Type B pancreatic cell (in vitro differentiated cells): ENCODE data around the gene KIF26B. TPM values are rescaled to one million over a fixed set of nuclear protein-coding genes. Genes with fewer than 3 reads are reported as not detected.

ENCODE experiments used
- DNase-seq: peaks from one replicate; pipeline ENCODE4 v3.0.0; 2021; ENCODE audit warnings: mixed read lengths; ENCODE audit not compliant: unreplicated experiment; ENCODE audit errors: extremely low spot score
- H3K27ac Mint-ChIP-seq: 2 replicates; pipeline ENCODE4 v1.8.0; 2021; ENCODE audit warnings: mild to moderate bottlenecking, mixed read lengths
- H3K27me3 Mint-ChIP-seq: 2 replicates; pipeline ENCODE4 v1.8.0; 2021; ENCODE audit warnings: mixed read lengths
- H3K36me3 Mint-ChIP-seq: 2 replicates; pipeline ENCODE4 v1.8.0; 2021; ENCODE audit warnings: mixed read lengths
- H3K4me1 Mint-ChIP-seq: one replicate; pipeline ENCODE4 v1.8.0; 2021; ENCODE audit warnings: mixed read lengths; ENCODE audit not compliant: unreplicated experiment
- H3K4me3 Mint-ChIP-seq: 2 replicates; pipeline ENCODE4 v1.8.0; 2021; ENCODE audit warnings: mild to moderate bottlenecking, mixed read lengths
- H3K9me3 Mint-ChIP-seq: 2 replicates; pipeline ENCODE4 v1.8.0; 2021; ENCODE audit warnings: mixed read lengths
- total RNA-seq: library from RNA; stranded (reverse); gene quantifications from 2 replicates; pipeline ENCODE4 v1.2.1, GENCODE V29; 2021; ENCODE audit warnings: low replicate concordance
- TF ChIP-seq, protein P1 (sequence below): fragments of 200-600 bp; sonication (generic); conservative IDR thresholded peaks from 2 replicates; pipeline ENCODE4 v1.5.0; 2021; ENCODE audit warnings: antibody characterized with exemption, mild to moderate bottlenecking

KIF26B gene
- total RNA-seq, 1 donor from 2014 or later: 22.1 TPM

GRCh38 chr1:245118066-245118465 lies 36.7 kb upstream of the KIF26B start:
- peaks cover 3% of the 10 kb centered on the region for H3K9me3 Mint-ChIP-seq
- TF ChIP-seq, protein P1, sequence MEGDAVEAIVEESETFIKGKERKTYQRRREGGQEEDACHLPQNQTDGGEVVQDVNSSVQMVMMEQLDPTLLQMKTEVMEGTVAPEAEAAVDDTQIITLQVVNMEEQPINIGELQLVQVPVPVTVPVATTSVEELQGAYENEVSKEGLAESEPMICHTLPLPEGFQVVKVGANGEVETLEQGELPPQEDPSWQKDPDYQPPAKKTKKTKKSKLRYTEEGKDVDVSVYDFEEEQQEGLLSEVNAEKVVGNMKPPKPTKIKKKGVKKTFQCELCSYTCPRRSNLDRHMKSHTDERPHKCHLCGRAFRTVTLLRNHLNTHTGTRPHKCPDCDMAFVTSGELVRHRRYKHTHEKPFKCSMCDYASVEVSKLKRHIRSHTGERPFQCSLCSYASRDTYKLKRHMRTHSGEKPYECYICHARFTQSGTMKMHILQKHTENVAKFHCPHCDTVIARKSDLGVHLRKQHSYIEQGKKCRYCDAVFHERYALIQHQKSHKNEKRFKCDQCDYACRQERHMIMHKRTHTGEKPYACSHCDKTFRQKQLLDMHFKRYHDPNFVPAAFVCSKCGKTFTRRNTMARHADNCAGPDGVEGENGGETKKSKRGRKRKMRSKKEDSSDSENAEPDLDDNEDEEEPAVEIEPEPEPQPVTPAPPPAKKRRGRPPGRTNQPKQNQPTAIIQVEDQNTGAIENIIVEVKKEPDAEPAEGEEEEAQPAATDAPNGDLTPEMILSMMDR: no peak
- no peak overlapping the region for H3K4me3 Mint-ChIP-seq
- H3K36me3 Mint-ChIP-seq: peaks cover 8% of the 10 kb centered on the region
- no peak overlapping the region for H3K27ac Mint-ChIP-seq
- peaks cover 12% of the 10 kb centered on the region for H3K27me3 Mint-ChIP-seq
- no peak for DNase-seq
- no peaks in the 10 kb centered on the region for H3K4me1 Mint-ChIP-seq

- Mint-ChIP-seq H3K4me1 (no peaks in the 10 kb centered on the region), H3K27ac (peak overlapping the region; percentile 70), H3K27me3 (peaks cover 12% of the 10 kb centered on the region), H3K36me3 (peaks cover 8% of the 10 kb centered on the region), H3K4me3 (no peak overlapping the region), H3K9me3 (peaks cover 3% of the 10 kb centered on the region)
- TF ChIP-seq, protein P1: no peak
- DNase-seq: no peak
These were observed 36.0 kb upstream of the KIF26B start for GRCh38 chr1:245118806-245119205.

- TF ChIP-seq, protein P1: peak; percentile 52
- peaks cover 7% of the 10 kb centered on the region for H3K9me3 Mint-ChIP-seq
- H3K27ac Mint-ChIP-seq: no peak overlapping the region
- peaks cover 16% of the 10 kb centered on the region for H3K36me3 Mint-ChIP-seq
- peaks cover 16% of the 10 kb centered on the region for H3K27me3 Mint-ChIP-seq
- no peak overlapping the region for H3K4me3 Mint-ChIP-seq
- H3K4me1 Mint-ChIP-seq: no peaks in the 10 kb centered on the region
- no peak for DNase-seq
These were observed 33.3 kb upstream of the KIF26B start for GRCh38 chr1:245121523-245121922.

GRCh38 chr1:245124241-245124640 lies 30.5 kb upstream of the KIF26B start:
- Mint-ChIP-seq H3K9me3 (peaks cover 4% of the 10 kb centered on the region), H3K27me3 (peaks cover 12% of the 10 kb centered on the region), H3K27ac (no peak overlapping the region), H3K36me3 (peaks cover 16% of the 10 kb centered on the region), H3K4me3 (no peak overlapping the region), H3K4me1 (peaks cover under 1% of the 10 kb centered on the region)
- TF ChIP-seq, protein P1: no peak
- no peak for DNase-seq

DNA sequence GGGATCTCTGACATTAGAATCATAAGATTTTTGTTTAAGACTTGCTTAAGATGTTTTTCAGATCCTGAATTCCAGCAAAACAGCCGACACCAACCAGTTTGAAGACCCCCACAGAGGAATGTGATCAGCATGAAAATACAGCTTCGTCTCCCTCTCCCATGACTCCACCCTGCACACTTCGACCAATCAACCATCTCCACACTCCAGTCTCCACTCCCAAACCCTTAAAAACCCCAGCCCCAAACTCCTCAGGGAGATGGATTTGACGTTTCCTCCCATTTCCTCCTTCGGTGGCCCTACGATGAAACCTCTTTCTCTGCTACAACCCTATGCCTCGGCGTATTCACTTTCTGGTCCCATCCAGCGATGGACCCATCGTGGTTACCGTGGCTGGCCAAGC lies 30.1 kb upstream of the KIF26B start:
- Mint-ChIP-seq H3K27ac (no peak overlapping the region), H3K9me3 (peaks cover 4% of the 10 kb centered on the region), H3K36me3 (peaks cover 16% of the 10 kb centered on the region), H3K27me3 (peaks cover 12% of the 10 kb centered on the region), H3K4me1 (peaks cover 4% of the 10 kb centered on the region), H3K4me3 (no peak overlapping the region)
- TF ChIP-seq, protein P1: no peak
- DNase-seq: no peak

- Mint-ChIP-seq H3K4me1 (peaks cover 7% of the 10 kb centered on the region), H3K27ac (no peak overlapping the region), H3K9me3 (peaks cover 4% of the 10 kb centered on the region), H3K4me3 (no peak overlapping the region), H3K36me3 (peaks cover 16% of the 10 kb centered on the region), H3K27me3 (peaks cover 22% of the 10 kb centered on the region)
- no peak for DNase-seq
- TF ChIP-seq, protein P1: no peak
These were observed 28.3 kb upstream of the KIF26B start for GRCh38 chr1:245126530-245126929.
